ENCODE results near the gene CTDSPL2.

GRCh38 chr15:44569316-44569715, 141.9 kb downstream of the CTDSPL2 start:
- TF ChIP-seq, protein P1, sequence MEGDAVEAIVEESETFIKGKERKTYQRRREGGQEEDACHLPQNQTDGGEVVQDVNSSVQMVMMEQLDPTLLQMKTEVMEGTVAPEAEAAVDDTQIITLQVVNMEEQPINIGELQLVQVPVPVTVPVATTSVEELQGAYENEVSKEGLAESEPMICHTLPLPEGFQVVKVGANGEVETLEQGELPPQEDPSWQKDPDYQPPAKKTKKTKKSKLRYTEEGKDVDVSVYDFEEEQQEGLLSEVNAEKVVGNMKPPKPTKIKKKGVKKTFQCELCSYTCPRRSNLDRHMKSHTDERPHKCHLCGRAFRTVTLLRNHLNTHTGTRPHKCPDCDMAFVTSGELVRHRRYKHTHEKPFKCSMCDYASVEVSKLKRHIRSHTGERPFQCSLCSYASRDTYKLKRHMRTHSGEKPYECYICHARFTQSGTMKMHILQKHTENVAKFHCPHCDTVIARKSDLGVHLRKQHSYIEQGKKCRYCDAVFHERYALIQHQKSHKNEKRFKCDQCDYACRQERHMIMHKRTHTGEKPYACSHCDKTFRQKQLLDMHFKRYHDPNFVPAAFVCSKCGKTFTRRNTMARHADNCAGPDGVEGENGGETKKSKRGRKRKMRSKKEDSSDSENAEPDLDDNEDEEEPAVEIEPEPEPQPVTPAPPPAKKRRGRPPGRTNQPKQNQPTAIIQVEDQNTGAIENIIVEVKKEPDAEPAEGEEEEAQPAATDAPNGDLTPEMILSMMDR (conservative IDR thresholded peaks at IDR 0.05), result no peak
- TF ChIP-seq ZFX (IDR thresholded peaks at IDR 0.05), result no peak

All from C4-2B (cell line).